K562 (cell line): ENCODE results near the gene GOSR1. TPM values are rescaled to one million over a fixed set of nuclear protein-coding genes. Genes with fewer than 3 reads are reported as not detected.

Experiments
- ATF1 ChIP-seq, 2 experiments: fragments of 450-650 bp in 1 of 2; IDR thresholded peaks; 2 replicates each; pipeline ENCODE4 v1.6.1; 2016; ENCODE audit warnings: missing compliant biosample characterization in 1 of 2, missing genetic modification characterization in 1 of 2
- CHD4 ChIP-seq: fragments of 200-600 bp; sonication (generic); IDR thresholded peaks from 3 replicates; pipeline ENCODE4 v1.6.1; 2012; ENCODE audit warnings: low read depth, mild to moderate bottlenecking, mixed read lengths, low read length, inconsistent platforms; ENCODE audit not compliant: insufficient read depth, insufficient replicate concordance, poor library complexity, severe bottlenecking
- FOS ChIP-seq: IDR thresholded peaks from 3 replicates; pipeline ENCODE4 v1.6.1; 2011; ENCODE audit not compliant: insufficient read length; ENCODE audit errors: extremely low read depth
- FOXJ3 ChIP-seq: sonication (generic); formaldehyde crosslinking; IDR thresholded peaks from 2 replicates; pipeline ENCODE4 v1.4.0; 2020; ENCODE audit warnings: mild to moderate bottlenecking, missing genetic modification reagents
- HCFC1 ChIP-seq: IDR thresholded peaks from 2 replicates; pipeline ENCODE4 v1.6.1; 2012; ENCODE audit warnings: low read depth, low read length, improper control_type of control experiment
- HDAC1 ChIP-seq, 2 experiments: fragments of 450-650 bp; IDR thresholded peaks; 2 replicates each; pipeline ENCODE4 v1.6.1; 2016 to 2017; ENCODE audit warnings: inconsistent platforms in 1 of 2, mild to moderate bottlenecking in 1 of 2, moderate library complexity in 1 of 2
- NR0B1 ChIP-seq: fragments of 450-650 bp; IDR thresholded peaks from one replicate; pipeline ENCODE4 v1.6.1; 2018; ENCODE audit warnings: mild to moderate bottlenecking, moderate library complexity; ENCODE audit not compliant: partially characterized antibody
- RCOR1 ChIP-seq, 2 experiments: IDR thresholded peaks; 2 replicates each; pipeline ENCODE4 v1.6.1; 2012; ENCODE audit warnings: low read depth in 2 of 2, low read length in 2 of 2, borderline replicate concordance in 1 of 2, improper control_type of control experiment in 1 of 2
- RNF2 ChIP-seq: sonication (generic); IDR thresholded peaks from 2 replicates; pipeline ENCODE4 v1.6.1; 2016
- SIN3B ChIP-seq: fragments of 450-650 bp; IDR thresholded peaks from 2 replicates; pipeline ENCODE4 v1.6.1; 2017; ENCODE audit warnings: low read depth, mild to moderate bottlenecking, moderate library complexity
- ZC3H11A ChIP-seq: IDR thresholded peaks from 2 replicates; pipeline ENCODE4 v1.6.1; 2012; ENCODE audit warnings: low read depth, low read length, improper control_type of control experiment
- ZNF318 ChIP-seq, 2 experiments: fragments of 450-650 bp; IDR thresholded peaks; 2 replicates each; pipeline ENCODE4 v1.6.1; 2016; ENCODE audit warnings: mild to moderate bottlenecking in 2 of 2, borderline replicate concordance in 1 of 2, low read depth in 1 of 2, moderate library complexity in 1 of 2
- ZNF780A ChIP-seq: fragments of 250-450 bp; sonication (Bioruptor Pico); IDR thresholded peaks from 2 replicates; pipeline ENCODE4 v1.5.0; 2021; ENCODE audit warnings: mild to moderate bottlenecking
- polyA plus RNA-seq, 8 experiments: library from polyadenylated mRNA; depleted of rRNA in 4 of 8; stranded (reverse) in 5 of 8; unstranded in 3 of 8; fragments of >200 nt; fragmentation: Nextera tagmentation in 2 of 8; fragmentation: Illumina TruSeq in 1 of 8; extraction: Ambion mirVana in 2 of 8; extraction: Trizol in 1 of 8; gene quantifications; 2 replicates each; pipeline versions ENCODE4 v1.2.1 to v1.2.3, GENCODE V29; 2011 to 2014; ENCODE audit warnings: inconsistent platforms in 1 of 8, missing spikeins in 1 of 8
- total RNA-seq, 7 experiments: library from RNA; depleted of rRNA in 6 of 7; stranded (reverse); fragments of >200 nt in 6 of 7; fragmentation: Illumina TruSeq in 2 of 7; extraction: Trizol in 2 of 7; gene quantifications; 2 replicates each; pipeline versions ENCODE4 v1.2.1 to v1.2.3, GENCODE V29; 2011 to 2021; ENCODE audit warnings: low replicate concordance in 1 of 7

Gene GOSR1
- total and polyA plus RNA-seq, 9 of the 15 experiments (the other 6 are each of a cell fraction or from before 2014, with no cell fraction given): 17.6 to 95.5 (median 33.3) TPM

GRCh38 chr17:30477083-30477773 is at the start of gene GOSR1 (continued):
- TF ChIP-seq NR0B1 (no peak), ZNF780A (CRISPR knock-in tag) (no peak), FOS (no peak), SIN3B (peak; percentile 93), ZNF318 (IDR thresholded peaks at IDR 0.05; ENCODE audit: borderline replicate concordance in 1 of 2, low read depth in 1 of 2) (no peak), HCFC1 (peak; percentile 78), FOXJ3 (no peak), RCOR1 (IDR thresholded peaks at IDR 0.05; ENCODE audit: borderline replicate concordance in 1 of 2, low read depth in 2 of 2, low read length in 2 of 2) (peak in 1 of 2 experiments; percentile 33; a peak in 1 of 4 replicates), ZC3H11A (no peak), CHD4 (no peak), RNF2 (peak; percentile 23; the same call in 1 of the 2 replicates), ATF1 (CRISPR knock-in tag; IDR thresholded peaks at IDR 0.05) (no peak), ATF1 (tag; IDR thresholded peaks at IDR 0.05) (peak; percentile 95), HDAC1 (IDR thresholded peaks at IDR 0.05) (peak; percentile 17 to 59; a peak in 3 of 4 replicates)
